GM21526 (cell line): Measurements from ENCODE around the gene CLNK.

Experiments used
- ATAC-seq: cut with Tn5 transposase; IDR thresholded peaks from one replicate; pipeline ENCODE4 v1.9.1; 2021; ENCODE audit warnings: moderate library complexity; ENCODE audit not compliant: unreplicated experiment, low FRiP score

CLNK gene

GRCh38 chr4:10461091-10461849 lies 223.3 kb downstream of the CLNK start:
- peak; percentile 67 for ATAC-seq

DNA sequence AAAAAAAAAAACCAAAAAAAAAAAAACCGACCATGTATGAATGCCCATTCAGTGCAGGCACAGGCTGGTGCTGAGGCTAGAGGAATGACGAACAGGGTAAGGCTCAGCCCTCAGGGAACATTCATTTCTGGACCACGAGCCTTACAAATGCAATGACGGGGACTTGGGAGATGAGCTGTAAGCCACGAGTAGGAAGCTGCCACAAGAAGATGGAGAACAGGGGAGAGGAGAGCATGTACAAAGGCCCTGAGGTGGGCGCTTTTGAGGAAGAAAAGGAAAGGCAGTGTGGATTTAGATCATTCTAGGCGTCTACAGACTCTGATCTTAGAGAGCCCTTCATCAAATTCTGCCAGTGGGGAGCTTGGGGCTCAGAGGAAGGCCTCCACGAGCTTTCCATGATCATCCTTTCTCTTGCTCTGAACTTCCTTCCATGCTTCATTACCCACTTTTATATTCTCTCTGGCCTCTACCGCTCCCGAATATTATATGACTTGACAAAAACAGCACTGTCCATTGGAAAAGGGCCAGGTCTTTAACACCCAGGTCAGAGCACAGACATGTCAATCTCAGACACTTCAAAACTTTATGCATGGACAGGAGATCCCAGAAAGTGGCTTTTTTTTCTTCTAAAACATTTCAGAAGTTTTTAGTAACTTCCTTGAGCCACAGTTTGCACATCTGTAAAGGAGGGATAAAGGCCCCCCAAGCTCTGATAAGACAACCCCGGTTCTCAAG lies 224.1 kb downstream of the CLNK start:
- ATAC-seq: no peak

DNA sequence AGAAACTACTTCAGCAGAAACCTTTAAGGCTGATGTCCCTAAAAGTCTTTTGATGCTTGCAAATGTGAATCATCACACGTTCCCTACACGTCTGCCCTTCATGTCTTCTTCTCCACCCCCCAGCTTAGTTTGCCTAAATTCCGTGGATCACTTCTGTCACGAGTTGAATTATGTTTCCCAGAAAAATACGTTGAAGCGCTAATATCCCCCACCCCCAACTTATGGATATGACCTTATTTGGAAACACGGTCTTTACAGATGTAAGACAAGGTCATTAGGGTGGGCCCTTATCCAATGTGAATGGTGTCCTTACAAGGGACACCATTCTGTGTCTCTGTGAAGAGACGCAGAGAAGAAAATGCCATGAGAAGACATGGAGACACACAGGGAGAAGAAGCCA lies 225.3 kb downstream of the CLNK start:
- ATAC-seq: no peak

DNA sequence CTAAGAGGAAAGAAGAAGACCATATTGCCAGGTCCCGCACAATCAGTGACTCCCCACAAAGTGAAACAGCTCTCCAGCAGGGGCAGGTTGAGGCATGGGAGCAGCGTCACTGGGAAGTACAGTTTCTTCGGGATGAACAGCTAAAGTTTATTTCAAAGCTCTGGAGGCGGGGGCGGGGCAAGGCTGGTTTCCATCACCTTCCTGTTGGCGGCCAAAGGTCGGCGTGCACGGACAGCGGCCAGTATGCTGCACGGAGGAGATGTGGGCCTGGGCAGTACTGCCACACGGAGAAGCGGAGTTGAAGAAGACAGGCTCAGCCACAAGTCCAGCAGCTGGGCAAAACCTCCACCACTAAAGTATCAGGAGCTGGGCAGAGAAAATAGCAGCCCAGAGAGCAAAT lies 226.4 kb downstream of the CLNK start:
- ATAC-seq: no peak

DNA sequence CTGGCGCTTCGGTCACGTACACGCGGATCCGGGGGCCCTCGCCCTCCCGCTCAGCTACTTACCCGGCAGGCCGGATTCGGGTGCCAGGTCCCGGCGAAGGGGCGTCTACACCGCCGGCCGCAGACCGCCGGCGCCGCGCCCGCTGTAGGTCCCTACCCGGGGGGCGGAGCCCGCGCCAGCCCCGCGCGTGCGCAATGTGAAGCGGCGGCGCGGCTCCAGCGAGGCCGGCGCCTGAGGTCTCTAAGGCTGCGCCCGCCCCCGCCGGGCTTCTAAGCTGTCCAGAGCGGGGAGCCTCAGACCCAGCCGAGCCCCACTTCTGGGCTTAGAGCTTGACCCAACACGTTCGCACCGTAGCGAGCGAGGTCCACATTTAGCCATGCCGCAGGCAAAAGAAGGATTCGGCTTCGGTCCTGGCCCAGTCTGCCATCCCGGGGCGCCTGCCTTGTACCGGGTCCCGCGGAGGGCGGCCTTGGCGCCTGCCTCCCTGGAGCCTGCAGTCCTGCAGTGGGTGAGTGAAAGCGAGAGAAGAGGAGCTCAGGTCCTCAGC lies 227.2 kb downstream of the CLNK start, which contains the start of gene ZNF518B:
TSS of gene ZNF518B (minus strand) at position 172 of the 547 bp plus-strand sequence. CDS start 11,098 bp downstream, outside the sequence.
- ATAC-seq: peak; percentile 70

DNA sequence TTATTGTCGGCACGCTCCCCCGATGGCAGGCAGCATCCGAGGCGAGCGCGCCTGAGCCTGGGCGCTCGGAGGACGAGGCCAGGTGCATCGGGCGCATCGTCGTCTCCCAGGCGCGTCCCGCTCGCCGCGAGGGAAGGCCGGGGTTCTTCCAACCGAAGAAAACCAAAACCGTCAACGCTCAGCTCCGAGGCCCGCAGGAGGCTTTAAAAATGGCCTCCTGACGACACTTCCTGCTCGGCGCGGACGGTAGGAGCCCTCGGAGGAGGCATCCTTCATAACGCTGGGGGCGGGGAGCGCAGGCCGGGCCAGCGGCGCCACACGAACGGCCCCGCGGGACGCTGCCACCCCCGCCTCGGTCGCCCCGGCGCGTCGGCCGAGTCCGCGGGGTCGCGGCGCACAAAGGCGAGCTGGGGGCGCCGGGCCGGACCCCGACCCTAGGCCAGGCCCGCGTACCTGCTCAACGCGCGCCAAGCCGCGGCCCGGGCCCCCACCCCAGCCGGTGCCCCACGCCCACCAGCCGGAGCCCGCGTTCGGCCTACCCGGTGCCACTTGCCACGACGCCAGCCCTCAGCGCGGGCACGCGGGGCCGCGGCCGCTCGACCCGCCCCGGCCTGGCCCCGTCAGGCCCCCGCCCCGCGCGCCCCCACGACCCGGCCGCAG lies 227.8 kb downstream of the CLNK start:
- ATAC-seq: peak; percentile 67

GRCh38 chr4:10456260-10456594 lies 228.3 kb downstream of the CLNK start:
- no peak for ATAC-seq

DNA sequence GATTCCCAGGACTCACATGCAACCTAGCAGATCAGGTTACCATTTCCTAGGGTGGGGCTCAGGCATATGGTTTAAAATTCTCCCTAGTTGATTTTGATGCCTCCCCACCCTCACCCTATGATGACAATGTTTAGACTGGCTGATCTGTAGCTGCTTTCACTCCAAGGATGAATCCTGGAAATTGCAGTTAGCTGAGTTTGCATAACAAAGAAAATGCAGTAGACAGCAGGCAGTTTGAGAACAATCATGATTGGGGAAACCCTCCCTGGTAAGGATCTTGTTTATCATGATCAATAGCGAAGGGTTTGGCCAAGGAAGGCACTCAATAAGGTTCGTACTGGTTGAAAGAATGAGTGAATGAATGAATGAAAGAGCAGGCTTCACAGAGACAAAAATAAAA lies 229.4 kb downstream of the CLNK start:
- no peak for ATAC-seq

DNA sequence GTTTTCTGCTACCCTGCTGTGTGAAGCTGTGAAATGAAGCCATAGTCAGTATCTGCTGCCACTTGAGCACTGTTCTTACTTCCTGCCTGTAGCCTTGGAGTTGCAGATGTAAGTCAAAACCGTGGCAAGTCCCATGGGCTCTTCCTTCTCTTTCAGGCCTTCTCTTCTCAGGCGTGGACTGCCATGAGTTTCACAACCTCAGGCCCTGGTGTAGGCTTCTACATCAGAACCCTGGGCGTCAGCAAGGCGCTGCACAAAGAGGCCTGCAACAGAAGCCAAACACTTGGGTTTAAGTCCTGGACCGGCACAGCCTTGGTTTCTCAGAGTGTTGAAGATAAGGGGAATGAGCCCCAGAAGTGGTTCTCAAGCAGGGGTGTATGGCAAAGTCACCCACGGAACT lies 229.8 kb downstream of the CLNK start:
- ATAC-seq: no peak

- no peak for ATAC-seq
These were observed 230.4 kb downstream of the CLNK start for GRCh38 chr4:10454121-10454520.

DNA sequence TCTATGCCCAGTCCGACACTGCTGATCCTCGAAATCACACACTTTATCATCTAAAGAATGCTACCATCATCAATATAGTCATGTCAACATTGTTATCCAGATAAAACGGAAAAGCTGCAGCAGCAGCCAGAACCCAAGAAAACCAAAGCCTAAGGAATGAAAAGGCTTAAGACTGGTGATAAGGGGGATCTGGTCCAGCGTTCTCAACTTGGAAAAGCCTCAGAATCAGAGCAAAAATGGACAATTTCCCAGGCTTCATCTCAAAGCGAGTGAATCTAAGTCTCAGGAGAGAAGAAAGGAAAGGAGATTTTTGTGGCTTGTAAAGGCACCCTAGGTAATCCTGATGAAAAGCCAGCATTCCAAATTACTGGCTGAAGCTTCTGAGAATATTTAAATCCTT lies 235.6 kb downstream of the CLNK start:
- no peak for ATAC-seq

- ATAC-seq: no peak
These were observed 241.6 kb downstream of the CLNK start for GRCh38 chr4:10442976-10443375.

GRCh38 chr4:10441512-10441911 lies 243.1 kb downstream of the CLNK start:
- ATAC-seq: no peak

GRCh38 chr4:10438924-10439323 lies 245.6 kb downstream of the CLNK start:
- peak; percentile 48 for ATAC-seq

DNA sequence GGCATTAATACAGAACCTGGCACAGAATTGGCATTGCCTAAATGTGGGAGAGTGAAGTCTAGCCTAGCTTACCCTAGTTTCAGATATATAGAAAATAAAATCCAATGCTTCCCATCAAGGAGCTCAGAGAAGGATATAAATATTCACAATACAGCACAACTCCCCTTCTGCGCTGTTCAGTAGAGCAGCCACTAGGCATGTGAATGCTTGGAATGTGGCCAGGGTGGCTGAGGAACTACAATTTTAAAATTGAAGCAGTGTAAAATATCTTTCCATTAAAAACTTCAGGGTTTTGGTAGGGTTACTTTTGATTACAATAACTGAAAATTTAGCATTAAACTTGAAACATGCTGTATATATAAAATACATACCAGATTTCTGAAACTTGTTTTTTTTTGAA lies 246.8 kb downstream of the CLNK start:
- no peak for ATAC-seq
